Stimulated activated CD4-positive, alpha-beta T cell treated with anti-CD3 and anti-CD28 coated beads, Interleukin-4, amount 100 ng/mL, for 1 hour (primary cell): Measurements from ENCODE around the gene EXOC3L1.

ENCODE experiments used
- DNase-seq: peaks from one replicate; pipeline ENCODE4 v3.0.0-alpha.2; 2020

Gene EXOC3L1

DNA sequence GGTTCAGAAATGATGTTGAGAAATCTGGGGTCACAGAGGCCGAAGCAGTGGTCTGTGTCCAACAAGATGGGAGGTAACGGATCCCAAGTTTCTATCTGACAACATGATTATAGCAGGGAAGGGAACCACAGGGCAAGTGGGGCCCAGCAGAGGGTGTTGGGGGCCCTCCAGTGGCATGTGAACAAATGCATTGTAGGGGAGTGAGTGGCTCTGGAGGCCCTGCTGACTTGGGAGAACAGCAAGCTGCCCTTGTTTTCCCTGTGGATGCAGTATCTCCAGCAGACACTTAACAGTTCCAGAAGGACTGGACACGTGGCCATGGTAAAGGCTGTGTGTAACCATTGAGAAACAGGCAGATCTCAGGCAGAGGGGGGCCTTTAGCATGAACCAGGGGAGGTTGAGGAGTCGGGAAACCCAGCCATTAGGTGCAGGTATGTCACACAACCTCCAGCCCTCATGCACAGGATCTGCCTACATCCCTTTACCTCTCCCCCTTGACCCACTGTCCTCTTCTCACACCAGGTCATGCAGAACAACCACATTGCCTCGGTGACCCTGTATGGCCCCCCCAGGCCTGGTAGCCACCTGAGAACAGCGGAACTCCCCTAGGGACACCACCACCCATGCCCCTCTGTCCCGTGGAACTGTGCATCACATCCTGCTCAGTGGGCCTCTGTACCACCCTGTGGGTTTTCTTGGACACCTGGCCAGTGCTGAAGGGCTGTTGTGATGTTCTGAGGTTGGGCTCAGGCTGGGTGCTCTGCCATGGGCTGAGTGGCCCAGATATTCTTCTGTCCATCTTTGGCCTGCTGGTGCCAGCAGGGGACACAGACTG lies 43.2 kb downstream of the EXOC3L1 start:
- DNase-seq, result no peak

DNA sequence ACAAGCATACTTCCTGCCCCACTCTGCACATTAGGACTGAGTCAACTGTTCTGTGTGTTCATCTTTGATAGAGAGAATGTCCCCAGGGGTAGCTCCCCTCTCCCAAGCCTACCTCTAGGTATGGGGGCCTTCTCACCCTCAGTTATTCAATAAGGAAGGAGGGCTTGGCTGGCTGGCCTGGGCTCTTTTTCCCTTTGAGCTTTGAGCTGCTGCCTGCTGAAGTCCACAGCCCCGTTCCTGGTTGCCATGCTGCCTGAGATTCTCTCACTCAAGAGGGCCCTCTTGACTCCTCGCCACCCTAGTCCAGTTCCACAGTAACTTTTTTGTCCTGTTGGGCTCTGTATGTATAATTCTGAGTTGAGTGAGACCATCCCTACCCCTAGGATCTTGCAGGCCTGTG lies 44.2 kb downstream of the EXOC3L1 start:
- DNase-seq, result no peak

DNA sequence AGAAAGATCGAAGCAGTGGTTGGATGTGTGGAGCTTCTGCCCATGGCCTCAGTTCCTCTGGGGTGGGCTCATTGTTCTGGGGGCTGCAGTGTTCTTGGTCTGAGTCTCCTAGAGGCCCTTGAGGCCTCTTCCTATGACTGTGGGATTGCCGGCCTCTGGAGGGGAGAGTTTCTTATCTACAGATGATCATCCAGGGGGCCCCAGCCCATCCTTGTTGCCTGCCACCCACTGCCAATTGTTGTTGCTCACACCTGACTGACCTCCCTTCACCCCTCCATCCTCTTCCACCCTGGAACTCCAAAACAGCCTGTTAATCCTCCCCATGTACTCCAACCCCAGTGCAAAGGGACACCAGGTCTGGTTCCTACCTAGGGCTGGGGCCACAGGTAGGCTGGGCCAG lies 45.0 kb downstream of the EXOC3L1 start:
- DNase-seq, result no peak

- no peak for DNase-seq
These were observed 47.6 kb downstream of the EXOC3L1 start for GRCh38 chr16:67142342-67142741.

- DNase-seq, result no peak
These were observed 48.5 kb downstream of the EXOC3L1 start for GRCh38 chr16:67141391-67141790.

- DNase-seq, result no peak
These were observed 52.3 kb downstream of the EXOC3L1 start for GRCh38 chr16:67137605-67138004.
